ENCODE data around the gene MORN1. TPM values are rescaled to one million over a fixed set of nuclear protein-coding genes. Genes with fewer than 3 reads are reported as not detected.

Gene MORN1
- total and polyA plus RNA-seq, 10 of the 15 experiments (the other 5 are each of a cell fraction or from before 2014, with no cell fraction given): 0.76 to 7.9 (median 5.5) TPM

DNA sequence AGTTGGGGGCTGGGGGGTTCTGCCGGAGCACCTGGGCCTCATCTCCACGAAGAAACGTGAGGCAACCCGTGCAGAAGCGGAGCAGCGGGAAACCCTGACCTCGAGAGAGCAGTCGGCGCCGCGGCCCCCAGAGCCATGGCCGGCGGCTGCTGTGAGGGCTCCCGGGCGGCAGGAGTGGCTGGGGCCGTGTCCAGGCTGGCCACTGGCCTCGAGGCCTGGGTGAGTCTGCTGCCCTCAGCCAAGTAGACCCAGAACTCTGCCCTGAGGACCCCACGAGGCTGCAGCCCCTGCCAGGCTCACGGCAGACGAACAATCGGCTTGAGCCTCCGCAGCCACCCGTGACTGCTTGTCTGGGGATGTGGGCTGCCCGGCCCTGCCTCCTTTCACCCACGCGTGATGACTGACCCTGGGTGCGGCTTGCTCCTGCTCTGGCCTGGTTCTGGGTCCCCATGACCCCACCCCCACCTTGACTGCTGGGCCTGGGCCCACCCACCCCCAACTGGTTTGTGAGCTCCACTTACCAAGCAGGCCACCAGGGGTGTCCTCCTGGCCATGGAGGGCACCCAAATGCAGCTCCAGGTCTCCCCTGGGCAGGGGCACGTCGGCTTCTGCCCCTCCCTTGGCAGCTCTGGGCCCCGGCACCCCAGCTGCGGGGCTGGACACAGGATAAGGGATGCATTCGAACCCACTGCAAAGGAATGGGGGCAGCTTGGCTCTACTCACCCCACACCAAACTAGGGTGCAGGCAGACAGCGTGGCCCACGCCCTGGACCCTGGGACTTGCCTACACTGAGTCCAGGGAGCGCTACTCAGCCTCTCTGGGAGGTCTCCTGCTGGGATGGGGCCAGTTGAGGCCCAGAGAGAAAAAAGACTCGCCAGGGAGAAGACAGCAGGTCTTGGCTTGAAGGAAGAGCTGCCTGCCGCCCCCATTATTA lies 34.2 kb downstream of the MORN1 start:
- Histone ChIP-seq H3K9ac (ENCODE audit: control insufficient read depth, insufficient read depth, low read length) (no peak overlapping the region), H4K20me1 (ENCODE audit: control insufficient read depth, insufficient read depth) (no peaks in the 10 kb centered on the region), H3K27ac (ENCODE audit: control insufficient read depth, insufficient read depth) (no peak overlapping the region), H3K9me3 (replicated peaks; ENCODE audit: control insufficient read depth, insufficient read depth, low read length) (no peaks in the 10 kb centered on the region), H3K27me3 (replicated peaks in 1 of 2; ENCODE audit: control insufficient read depth in 2 of 2, insufficient read depth in 2 of 2, low read length in 1 of 2) (no peaks in the 10 kb centered on the region; a peak in 1 of 4 replicates), H3K4me2 (ENCODE audit: control insufficient read depth, insufficient read depth) (no peak overlapping the region), H3K79me2 (ENCODE audit: control insufficient read depth, insufficient read depth, low read length) (no peaks in the 10 kb centered on the region), H3K36me3 (ENCODE audit: control insufficient read depth in 2 of 2, insufficient read depth in 2 of 2, low read length in 1 of 2) (no peaks in the 10 kb centered on the region), H2AFZ (ENCODE audit: control insufficient read depth, low read depth, low read length) (no peak overlapping the region), H3K4me1 (ENCODE audit: control insufficient read depth, insufficient read depth, low read length) (no peaks in the 10 kb centered on the region), H3K4me3 (no peak overlapping the region)
- TF ChIP-seq NFIC (IDR thresholded peaks at IDR 0.05; ENCODE audit: low read depth, low read length) (no peak), EZH2 (IDR thresholded peaks at IDR 0.05; ENCODE audit: borderline replicate concordance, control insufficient read depth, low read depth, low read length) (no peak), RBBP5 (conservative IDR thresholded peaks at IDR 0.05) (no peak), TCF3 (IDR thresholded peaks at IDR 0.05; ENCODE audit: borderline replicate concordance, insufficient read depth, low read depth, low read length) (no peak), SREBF2 (IDR thresholded peaks at IDR 0.05; ENCODE audit: low read length) (no peak), EP300 (IDR thresholded peaks at IDR 0.05; ENCODE audit: borderline replicate concordance in 1 of 2, control insufficient read depth in 1 of 2, low read depth in 2 of 2, low read length in 2 of 2) (no peak), NRF1 (conservative IDR thresholded peaks at IDR 0.05; ENCODE audit: low read depth, low read length) (no peak), HDAC2 (IDR thresholded peaks at IDR 0.05) (no peak)
- TF ChIP-seq, protein P1, sequence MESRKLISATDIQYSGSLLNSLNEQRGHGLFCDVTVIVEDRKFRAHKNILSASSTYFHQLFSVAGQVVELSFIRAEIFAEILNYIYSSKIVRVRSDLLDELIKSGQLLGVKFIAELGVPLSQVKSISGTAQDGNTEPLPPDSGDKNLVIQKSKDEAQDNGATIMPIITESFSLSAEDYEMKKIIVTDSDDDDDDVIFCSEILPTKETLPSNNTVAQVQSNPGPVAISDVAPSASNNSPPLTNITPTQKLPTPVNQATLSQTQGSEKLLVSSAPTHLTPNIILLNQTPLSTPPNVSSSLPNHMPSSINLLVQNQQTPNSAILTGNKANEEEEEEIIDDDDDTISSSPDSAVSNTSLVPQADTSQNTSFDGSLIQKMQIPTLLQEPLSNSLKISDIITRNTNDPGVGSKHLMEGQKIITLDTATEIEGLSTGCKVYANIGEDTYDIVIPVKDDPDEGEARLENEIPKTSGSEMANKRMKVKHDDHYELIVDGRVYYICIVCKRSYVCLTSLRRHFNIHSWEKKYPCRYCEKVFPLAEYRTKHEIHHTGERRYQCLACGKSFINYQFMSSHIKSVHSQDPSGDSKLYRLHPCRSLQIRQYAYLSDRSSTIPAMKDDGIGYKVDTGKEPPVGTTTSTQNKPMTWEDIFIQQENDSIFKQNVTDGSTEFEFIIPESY (IDR thresholded peaks at IDR 0.05): no peak
- TF ChIP-seq, protein P2, sequence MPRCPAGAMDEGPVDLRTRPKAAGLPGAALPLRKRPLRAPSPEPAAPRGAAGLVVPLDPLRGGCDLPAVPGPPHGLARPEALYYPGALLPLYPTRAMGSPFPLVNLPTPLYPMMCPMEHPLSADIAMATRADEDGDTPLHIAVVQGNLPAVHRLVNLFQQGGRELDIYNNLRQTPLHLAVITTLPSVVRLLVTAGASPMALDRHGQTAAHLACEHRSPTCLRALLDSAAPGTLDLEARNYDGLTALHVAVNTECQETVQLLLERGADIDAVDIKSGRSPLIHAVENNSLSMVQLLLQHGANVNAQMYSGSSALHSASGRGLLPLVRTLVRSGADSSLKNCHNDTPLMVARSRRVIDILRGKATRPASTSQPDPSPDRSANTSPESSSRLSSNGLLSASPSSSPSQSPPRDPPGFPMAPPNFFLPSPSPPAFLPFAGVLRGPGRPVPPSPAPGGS (IDR thresholded peaks at IDR 0.05; ENCODE audit: borderline replicate concordance, insufficient read depth, low read depth, low read length, poor library complexity, severe bottlenecking): no peak
- TF ChIP-seq, protein P3, sequence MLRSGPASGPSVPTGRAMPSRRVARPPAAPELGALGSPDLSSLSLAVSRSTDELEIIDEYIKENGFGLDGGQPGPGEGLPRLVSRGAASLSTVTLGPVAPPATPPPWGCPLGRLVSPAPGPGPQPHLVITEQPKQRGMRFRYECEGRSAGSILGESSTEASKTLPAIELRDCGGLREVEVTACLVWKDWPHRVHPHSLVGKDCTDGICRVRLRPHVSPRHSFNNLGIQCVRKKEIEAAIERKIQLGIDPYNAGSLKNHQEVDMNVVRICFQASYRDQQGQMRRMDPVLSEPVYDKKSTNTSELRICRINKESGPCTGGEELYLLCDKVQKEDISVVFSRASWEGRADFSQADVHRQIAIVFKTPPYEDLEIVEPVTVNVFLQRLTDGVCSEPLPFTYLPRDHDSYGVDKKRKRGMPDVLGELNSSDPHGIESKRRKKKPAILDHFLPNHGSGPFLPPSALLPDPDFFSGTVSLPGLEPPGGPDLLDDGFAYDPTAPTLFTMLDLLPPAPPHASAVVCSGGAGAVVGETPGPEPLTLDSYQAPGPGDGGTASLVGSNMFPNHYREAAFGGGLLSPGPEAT (IDR thresholded peaks at IDR 0.05; ENCODE audit: low read depth): no peak
- ChIA-PET CTCF (no interaction called here), POLR2A (no interaction called here), SMC1A (ENCODE audit: uncharacterized antibody, unreplicated experiment) (no interaction called here), RAD21 (ENCODE audit: unreplicated experiment) (no interaction called here)
- BruUV-seq (replicated peaks): no TSS peak
- in situ Hi-C loops (cut with MboI) (no loop called here), intact Hi-C loops (cut with micrococcal nuclease; ENCODE audit: unreplicated experiment) (no loop called here)
- FAIRE-seq (no peak), DNase-seq (ENCODE audit: low read depth, low spot score) (no peak), ATAC-seq (no peak)
- 46% methylated on average over 37 of the region's 37 CpGs for WGBS (ENCODE audit: insufficient coverage, insufficient replicate concordance, low lambda C conversion rate, missing lambda C conversion rate)

All from GM12878 (cell line).